GM08714 (cell line): Measurements from ENCODE around the gene AQP9.
"Not testable (repeated sequence)": the region's sequence is repeated elsewhere in the genome, so short reads cannot be mapped to it uniquely, and the experiment has no call there.

Experiments used
- H3K4me3 ChIP-seq: fragments of 200-500 bp; sonication (Bioruptor generic); 2 replicates; pipeline ENCODE4 v1.5.1; 2014; ENCODE audit warnings: mild to moderate bottlenecking, low read length, inconsistent platforms
- ZNF274 ChIP-seq: IDR thresholded peaks from 2 replicates; pipeline ENCODE4 v1.6.1; 2012; ENCODE audit warnings: mild to moderate bottlenecking, low read depth, low read length

Gene AQP9

GRCh38 chr15:58138106-58138505 lies at the start of gene AQP9:
TSS of gene AQP9 (plus strand) at chr15:58138381. CDS start at chr15:58138566, 185 bp downstream.
- no peak for TF ChIP-seq ZNF274
- H3K4me3 ChIP-seq: peak within 1 kb of the TSS; percentile 30

- no peak for TF ChIP-seq ZNF274
- H3K4me3 ChIP-seq: no peak overlapping the region
Measured at GRCh38 chr15:58095415-58095814, 42.8 kb upstream of the AQP9 start.

GRCh38 chr15:58096529-58097084 lies 41.6 kb upstream of the AQP9 start:
- TF ChIP-seq ZNF274: no peak

GRCh38 chr15:58103482-58103881 lies 34.7 kb upstream of the AQP9 start:
- TF ChIP-seq ZNF274: no peak
- H3K4me3 ChIP-seq: no peak overlapping the region

More at GRCh38 chr15:58096529-58097084, 41.6 kb upstream of the AQP9 start:
- no peak overlapping the region for H3K4me3 ChIP-seq

GRCh38 chr15:58108117-58108516 lies 30.1 kb upstream of the AQP9 start:
- TF ChIP-seq ZNF274: no peak
- no peak overlapping the region for H3K4me3 ChIP-seq

- no peak overlapping the region for H3K4me3 ChIP-seq
- no peak for TF ChIP-seq ZNF274
Measured at GRCh38 chr15:58109419-58109818, 28.8 kb upstream of the AQP9 start.

- no peak overlapping the region for H3K4me3 ChIP-seq
- TF ChIP-seq ZNF274: no peak
Measured at GRCh38 chr15:58110999-58111717, 27.0 kb upstream of the AQP9 start.

- no peak overlapping the region for H3K4me3 ChIP-seq
- no peak for TF ChIP-seq ZNF274
Measured at GRCh38 chr15:58111718-58112104, 26.5 kb upstream of the AQP9 start.

GRCh38 chr15:58113358-58113757 lies 24.8 kb upstream of the AQP9 start:
- not testable (repeated sequence) for H3K4me3 ChIP-seq

GRCh38 chr15:58114388-58114787 lies 23.8 kb upstream of the AQP9 start:
- no peak overlapping the region for H3K4me3 ChIP-seq
- no peak for TF ChIP-seq ZNF274

- H3K4me3 ChIP-seq: no peak overlapping the region
- no peak for TF ChIP-seq ZNF274
Measured at GRCh38 chr15:58114812-58115211, 23.4 kb upstream of the AQP9 start.

GRCh38 chr15:58115692-58116091 lies 22.5 kb upstream of the AQP9 start:
- no peak overlapping the region for H3K4me3 ChIP-seq
- no peak for TF ChIP-seq ZNF274

GRCh38 chr15:58117619-58118018 lies 20.6 kb upstream of the AQP9 start:
- H3K4me3 ChIP-seq: no peak overlapping the region
- no peak for TF ChIP-seq ZNF274

- TF ChIP-seq ZNF274: no peak
- H3K4me3 ChIP-seq: no peak overlapping the region
Measured at GRCh38 chr15:58118272-58118671, 19.9 kb upstream of the AQP9 start.

GRCh38 chr15:58119016-58119415 lies 19.2 kb upstream of the AQP9 start:
- no peak overlapping the region for H3K4me3 ChIP-seq
- no peak for TF ChIP-seq ZNF274

GRCh38 chr15:58124585-58124984 lies 13.6 kb upstream of the AQP9 start:
- TF ChIP-seq ZNF274: no peak

More at GRCh38 chr15:58124585-58124984, 13.6 kb upstream of the AQP9 start:
- H3K4me3 ChIP-seq: no peak overlapping the region
